ENCODE data around the gene KIAA0408.

GRCh38 chr6:127466416-127466815, 7.2 kb upstream of the KIAA0408 start:
- no peak for TF ChIP-seq CTCF (IDR thresholded peaks at IDR 0.05)
- no peak for TF ChIP-seq POLR2A (IDR thresholded peaks at IDR 0.05)

Measured in upper lobe of left lung (tissue), 4 donors.